Mesothelial cell of epicardium (in vitro differentiated cells): ENCODE results near the gene EXOC3L4. TPM values are rescaled to one million over a fixed set of nuclear protein-coding genes. Genes with fewer than 3 reads are reported as not detected.

Experiments used
- DNase-seq, 2 experiments: peaks; one replicate each; pipeline ENCODE4 v3.0.0; 2021; ENCODE audit warnings: low spot score in 2 of 2; ENCODE audit not compliant: unreplicated experiment in 2 of 2
- H3K27ac Mint-ChIP-seq: 2 replicates; pipeline ENCODE4 v1.8.0; 2021; ENCODE audit warnings: mixed read lengths
- H3K27me3 Mint-ChIP-seq: 2 replicates; pipeline ENCODE4 v1.8.0; 2021; ENCODE audit warnings: low read depth, mixed read lengths
- H3K36me3 Mint-ChIP-seq: 2 replicates; pipeline ENCODE4 v1.8.0; 2021; ENCODE audit warnings: mixed read lengths
- H3K4me1 Mint-ChIP-seq: 2 replicates; pipeline ENCODE4 v1.8.0; 2021; ENCODE audit warnings: mixed read lengths
- H3K4me3 Mint-ChIP-seq: 2 replicates; pipeline ENCODE4 v1.8.0; 2021; ENCODE audit warnings: mild to moderate bottlenecking, moderate library complexity, mixed read lengths
- H3K9me3 Mint-ChIP-seq: 2 replicates; pipeline ENCODE4 v1.8.0; 2021; ENCODE audit warnings: mixed read lengths
- CTCF ChIP-seq: fragments of 200-600 bp; sonication (generic); IDR thresholded peaks from one replicate; pipeline ENCODE4 v1.5.0; 2021; ENCODE audit warnings: antibody characterized with exemption; ENCODE audit not compliant: unreplicated experiment
- total RNA-seq: library from RNA; stranded (reverse); gene quantifications from 3 replicates; pipeline ENCODE4 v1.2.1, GENCODE V29; 2021

The EXOC3L4 gene
- total RNA-seq, 1 donor from 2014 or later, result not detected

DNA sequence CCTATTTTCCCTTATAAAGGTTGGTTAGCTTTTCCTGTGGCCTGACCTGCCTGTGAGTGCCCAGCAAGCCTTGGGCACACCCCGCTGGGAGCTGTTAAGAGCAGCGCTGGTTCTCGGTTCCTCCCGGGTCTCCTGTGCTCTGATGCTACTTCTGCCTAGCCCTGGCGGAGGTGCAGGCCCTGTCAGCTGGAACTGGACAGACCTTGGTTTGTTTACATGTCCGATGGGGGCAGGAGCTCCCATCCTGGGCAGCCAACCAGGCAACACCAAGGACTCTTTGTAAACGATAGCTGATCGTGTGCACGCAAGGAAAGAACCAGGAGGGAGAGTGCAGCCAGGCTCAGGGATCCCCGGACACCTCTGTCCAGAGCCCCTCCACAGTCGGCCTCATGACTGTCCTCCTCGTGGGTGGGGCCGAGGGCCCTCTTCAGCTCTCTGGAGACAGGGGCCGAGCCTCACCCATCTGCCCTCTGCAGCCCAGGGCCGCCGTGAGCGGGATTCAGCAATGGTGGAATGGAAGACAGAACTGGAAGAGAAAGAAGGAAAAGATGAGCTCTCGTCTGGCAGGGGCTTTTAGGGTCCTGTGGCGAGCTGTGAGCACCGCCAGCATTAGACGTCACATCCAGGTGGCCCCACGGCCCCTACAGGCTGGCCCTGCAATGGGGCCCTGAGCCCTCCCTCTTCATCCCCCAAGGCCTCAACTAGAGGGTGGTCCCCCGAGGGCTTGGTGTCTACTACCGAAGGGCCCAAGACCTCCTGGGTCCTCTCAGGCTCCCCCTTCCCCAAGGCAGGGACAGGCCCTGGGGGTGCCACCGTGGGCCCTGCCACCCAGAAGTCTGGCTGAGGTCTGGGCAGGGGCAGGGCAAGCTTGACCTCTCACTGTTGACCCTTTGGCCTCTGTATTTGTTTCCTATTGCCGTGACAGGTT is 41.1 kb downstream of the EXOC3L4 start:
- peaks cover 26% of the 10 kb centered on the region for H3K36me3 Mint-ChIP-seq
- no peak for TF ChIP-seq CTCF
- no peak overlapping the region for H3K4me3 Mint-ChIP-seq
- no peak for DNase-seq
- peaks cover 48% of the 10 kb centered on the region for H3K4me1 Mint-ChIP-seq
- no peaks in the 10 kb centered on the region for H3K9me3 Mint-ChIP-seq
- H3K27ac Mint-ChIP-seq, result no peak overlapping the region
- no peaks in the 10 kb centered on the region for H3K27me3 Mint-ChIP-seq

- Mint-ChIP-seq H3K4me1 (peaks cover 47% of the 10 kb centered on the region), H3K9me3 (no peaks in the 10 kb centered on the region), H3K27me3 (no peaks in the 10 kb centered on the region), H3K27ac (peak overlapping the region; percentile 76), H3K36me3 (peaks cover 26% of the 10 kb centered on the region), H3K4me3 (peak overlapping the region; percentile 6)
- TF ChIP-seq CTCF, result no peak
- no peak for DNase-seq
Measured at GRCh38 chr14:103136388-103137271, 42.1 kb downstream of the EXOC3L4 start.

GRCh38 chr14:103137689-103138300 is 43.3 kb downstream of the EXOC3L4 start:
- Mint-ChIP-seq H3K9me3 (no peaks in the 10 kb centered on the region), H3K27me3 (no peaks in the 10 kb centered on the region), H3K36me3 (peaks cover 25% of the 10 kb centered on the region), H3K4me3 (peak overlapping the region; percentile 50), H3K27ac (peak overlapping the region; percentile 53), H3K4me1 (peaks cover 44% of the 10 kb centered on the region)
- no peak for TF ChIP-seq CTCF
- DNase-seq, result no peak

GRCh38 chr14:103138301-103139131 is 44.0 kb downstream of the EXOC3L4 start:
- Mint-ChIP-seq H3K4me3 (peak overlapping the region; percentile 66), H3K27me3 (no peaks in the 10 kb centered on the region), H3K4me1 (peaks cover 43% of the 10 kb centered on the region), H3K36me3 (peaks cover 23% of the 10 kb centered on the region), H3K27ac (peak overlapping the region; percentile 79), H3K9me3 (no peaks in the 10 kb centered on the region)
- no peak for DNase-seq
- no peak for TF ChIP-seq CTCF
